ENCODE results near the gene JOSD1.

JOSD1 gene

GRCh38 chr22:38731703-38732161 is 31.0 kb upstream of the JOSD1 start:
- H3K4me1 ChIP-seq (ENCODE audit: control insufficient read depth, insufficient read depth, low read length): no peaks in the 10 kb centered on the region
- no peaks in the 10 kb centered on the region for H3K27me3 ChIP-seq (ENCODE audit: control insufficient read depth, insufficient read depth, low read length)
- H3K36me3 ChIP-seq (ENCODE audit: control insufficient read depth, insufficient read depth, low read length): peaks cover 92% of the 10 kb centered on the region
- no peak overlapping the region for H3K9ac ChIP-seq (ENCODE audit: low read length)
- H3K9me3 ChIP-seq (ENCODE audit: control insufficient read depth, insufficient read depth, low read depth, low read length): no peaks in the 10 kb centered on the region
- no peak overlapping the region for H3K27ac ChIP-seq (ENCODE audit: low read depth, low read length)
- H3K4me3 ChIP-seq (ENCODE audit: low read depth, low read length): no peak overlapping the region

GRCh38 chr22:38730411-38730871 is 29.7 kb upstream of the JOSD1 start:
- no peaks in the 10 kb centered on the region for H3K4me1 ChIP-seq (ENCODE audit: control insufficient read depth, insufficient read depth, low read length)
- no peak overlapping the region for H3K4me3 ChIP-seq (ENCODE audit: low read depth, low read length)
- no peaks in the 10 kb centered on the region for H3K27me3 ChIP-seq (ENCODE audit: control insufficient read depth, insufficient read depth, low read length)
- peaks cover 92% of the 10 kb centered on the region for H3K36me3 ChIP-seq (ENCODE audit: control insufficient read depth, insufficient read depth, low read length)
- H3K9me3 ChIP-seq (ENCODE audit: control insufficient read depth, insufficient read depth, low read depth, low read length): no peaks in the 10 kb centered on the region
- H3K9ac ChIP-seq (ENCODE audit: low read length): no peak overlapping the region
- H3K27ac ChIP-seq (ENCODE audit: low read depth, low read length): no peak overlapping the region

DNA sequence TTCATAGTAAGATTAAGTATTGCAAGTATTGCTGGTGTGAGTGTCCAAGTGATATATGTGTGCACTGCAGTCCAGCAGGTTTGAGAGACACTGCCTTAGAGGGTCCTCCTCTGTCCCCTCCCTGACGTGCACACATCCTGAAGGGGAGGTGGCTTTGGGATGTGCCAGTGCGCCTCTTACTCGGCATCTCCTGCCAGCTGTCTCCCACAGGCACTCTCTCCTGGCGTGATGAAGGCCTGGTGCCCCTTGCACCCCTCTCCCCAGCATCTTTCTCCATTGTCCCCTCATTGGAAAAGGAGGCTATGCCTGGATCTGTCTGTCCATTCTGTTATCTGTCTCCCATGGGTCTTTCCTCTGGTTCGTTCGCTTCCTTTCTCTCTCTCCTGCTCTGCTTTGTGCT is 29.2 kb upstream of the JOSD1 start:
- Histone ChIP-seq H3K4me1 (ENCODE audit: control insufficient read depth, insufficient read depth, low read length) (no peaks in the 10 kb centered on the region), H3K27ac (ENCODE audit: low read depth, low read length) (no peak overlapping the region), H3K9me3 (ENCODE audit: control insufficient read depth, insufficient read depth, low read depth, low read length) (no peaks in the 10 kb centered on the region), H3K36me3 (ENCODE audit: control insufficient read depth, insufficient read depth, low read length) (peaks cover 94% of the 10 kb centered on the region), H3K9ac (ENCODE audit: low read length) (no peak overlapping the region), H3K4me3 (ENCODE audit: low read depth, low read length) (no peak overlapping the region), H3K27me3 (ENCODE audit: control insufficient read depth, insufficient read depth, low read length) (no peaks in the 10 kb centered on the region)

DNA sequence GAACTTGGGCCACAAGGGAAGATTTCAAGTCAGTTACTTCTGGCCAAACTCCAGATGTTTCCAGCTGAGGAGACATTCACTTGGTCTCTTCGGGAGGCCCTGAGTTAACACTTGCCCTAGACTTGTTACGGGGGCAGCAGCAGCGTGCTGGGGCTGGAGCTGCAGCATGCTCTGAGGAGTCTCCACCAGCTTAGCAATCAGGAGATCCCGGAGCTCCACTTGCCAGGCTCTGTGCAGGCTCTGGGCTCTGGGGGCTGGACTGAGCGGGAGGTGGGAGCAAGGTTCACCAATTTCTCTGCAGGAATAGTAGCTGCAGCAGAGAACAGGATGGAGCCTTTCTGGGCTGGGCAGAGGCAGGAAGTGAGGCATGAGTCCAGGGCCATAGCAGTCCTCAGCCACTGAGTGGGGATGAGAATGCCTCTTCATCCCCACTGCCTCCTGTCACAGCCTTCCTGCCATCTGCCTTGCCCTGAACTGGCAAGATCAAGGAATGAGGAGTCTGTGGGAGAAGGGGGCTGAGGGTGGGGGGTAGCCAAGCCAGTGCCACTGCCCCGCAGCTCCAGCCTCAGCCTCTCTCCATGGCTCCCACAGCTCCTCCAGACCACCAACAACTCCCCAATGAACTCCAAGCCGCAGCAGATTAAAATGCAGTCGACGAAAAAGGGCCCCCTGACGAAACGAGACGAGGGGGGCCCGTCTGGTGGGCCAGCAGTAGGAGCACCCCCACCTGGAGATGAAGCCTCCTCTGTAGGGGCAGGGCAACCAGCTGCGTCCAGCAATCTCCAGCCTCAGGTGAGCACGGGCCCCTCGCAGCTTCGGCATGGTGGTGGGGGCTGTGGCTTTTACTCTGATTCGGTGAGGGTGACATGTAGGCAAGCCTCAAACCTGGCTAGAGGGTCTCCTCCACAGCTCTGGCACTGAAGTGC is 28.4 kb upstream of the JOSD1 start:
- Histone ChIP-seq H3K27ac (ENCODE audit: low read depth, low read length) (no peak overlapping the region), H3K36me3 (ENCODE audit: control insufficient read depth, insufficient read depth, low read length) (peaks cover 95% of the 10 kb centered on the region), H3K9ac (ENCODE audit: low read length) (no peak overlapping the region), H3K4me3 (ENCODE audit: low read depth, low read length) (no peak overlapping the region), H3K27me3 (ENCODE audit: control insufficient read depth, insufficient read depth, low read length) (no peaks in the 10 kb centered on the region), H3K4me1 (ENCODE audit: control insufficient read depth, insufficient read depth, low read length) (no peaks in the 10 kb centered on the region), H3K9me3 (ENCODE audit: control insufficient read depth, insufficient read depth, low read depth, low read length) (no peaks in the 10 kb centered on the region)

DNA sequence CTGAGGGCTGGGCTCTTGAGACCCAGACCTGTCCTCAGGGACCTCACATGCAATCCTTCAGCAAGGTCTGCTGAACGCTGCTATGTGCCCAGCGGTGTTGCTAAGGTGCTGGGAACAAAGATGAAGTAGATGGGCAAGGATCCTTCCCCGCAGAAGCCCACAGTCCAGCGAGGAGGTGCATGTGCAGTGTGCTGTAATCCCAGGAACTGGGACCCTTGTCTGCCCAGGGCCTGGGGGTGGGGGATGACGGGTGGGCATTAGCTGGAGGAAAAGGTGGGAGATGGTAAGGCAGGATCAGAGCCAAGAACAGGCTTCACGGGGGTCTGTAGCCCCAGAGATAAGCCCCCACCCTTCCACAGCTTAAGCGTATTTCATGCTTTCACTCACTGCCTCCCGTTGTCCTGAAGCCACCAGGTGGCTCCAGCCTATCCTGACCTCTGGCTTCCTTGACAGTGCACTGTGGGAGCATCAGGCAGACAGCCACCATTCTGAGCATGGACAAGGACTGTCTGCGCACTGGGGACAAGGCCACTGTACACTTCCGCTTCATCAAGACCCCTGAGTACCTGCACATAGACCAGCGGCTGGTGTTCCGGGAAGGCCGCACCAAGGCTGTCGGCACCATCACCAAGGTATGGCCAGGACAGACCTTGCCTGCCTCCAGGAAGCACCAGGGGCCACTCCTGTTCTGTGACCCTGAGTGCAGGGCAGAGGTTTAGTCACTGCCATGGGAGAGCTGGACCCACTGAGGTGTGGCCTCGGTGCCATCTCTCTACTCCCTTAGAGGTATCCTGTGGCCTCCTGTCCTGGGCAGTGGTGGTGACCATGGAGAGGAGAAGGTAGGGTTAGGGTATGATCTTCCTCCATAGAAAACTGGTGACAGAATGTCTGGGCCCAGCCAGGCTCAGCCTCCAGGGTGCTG is 27.0 kb upstream of the JOSD1 start:
- no peaks in the 10 kb centered on the region for H3K4me1 ChIP-seq (ENCODE audit: control insufficient read depth, insufficient read depth, low read length)
- H3K9ac ChIP-seq (ENCODE audit: low read length): no peak overlapping the region
- H3K27me3 ChIP-seq (ENCODE audit: control insufficient read depth, insufficient read depth, low read length): no peaks in the 10 kb centered on the region
- H3K4me3 ChIP-seq (ENCODE audit: low read depth, low read length): no peak overlapping the region
- peaks cover 96% of the 10 kb centered on the region for H3K36me3 ChIP-seq (ENCODE audit: control insufficient read depth, insufficient read depth, low read length)
- no peak overlapping the region for H3K27ac ChIP-seq (ENCODE audit: low read depth, low read length)
- H3K9me3 ChIP-seq (ENCODE audit: control insufficient read depth, insufficient read depth, low read depth, low read length): no peaks in the 10 kb centered on the region

GRCh38 chr22:38727123-38727522 is 26.4 kb upstream of the JOSD1 start:
- Histone ChIP-seq H3K4me3 (ENCODE audit: low read depth, low read length) (no peak overlapping the region), H3K27me3 (ENCODE audit: control insufficient read depth, insufficient read depth, low read length) (no peaks in the 10 kb centered on the region), H3K27ac (ENCODE audit: low read depth, low read length) (no peak overlapping the region), H3K36me3 (ENCODE audit: control insufficient read depth, insufficient read depth, low read length) (peaks cover 100% of the 10 kb centered on the region), H3K9ac (ENCODE audit: low read length) (no peak overlapping the region), H3K9me3 (ENCODE audit: control insufficient read depth, insufficient read depth, low read depth, low read length) (no peaks in the 10 kb centered on the region), H3K4me1 (ENCODE audit: control insufficient read depth, insufficient read depth, low read length) (no peaks in the 10 kb centered on the region)

DNA sequence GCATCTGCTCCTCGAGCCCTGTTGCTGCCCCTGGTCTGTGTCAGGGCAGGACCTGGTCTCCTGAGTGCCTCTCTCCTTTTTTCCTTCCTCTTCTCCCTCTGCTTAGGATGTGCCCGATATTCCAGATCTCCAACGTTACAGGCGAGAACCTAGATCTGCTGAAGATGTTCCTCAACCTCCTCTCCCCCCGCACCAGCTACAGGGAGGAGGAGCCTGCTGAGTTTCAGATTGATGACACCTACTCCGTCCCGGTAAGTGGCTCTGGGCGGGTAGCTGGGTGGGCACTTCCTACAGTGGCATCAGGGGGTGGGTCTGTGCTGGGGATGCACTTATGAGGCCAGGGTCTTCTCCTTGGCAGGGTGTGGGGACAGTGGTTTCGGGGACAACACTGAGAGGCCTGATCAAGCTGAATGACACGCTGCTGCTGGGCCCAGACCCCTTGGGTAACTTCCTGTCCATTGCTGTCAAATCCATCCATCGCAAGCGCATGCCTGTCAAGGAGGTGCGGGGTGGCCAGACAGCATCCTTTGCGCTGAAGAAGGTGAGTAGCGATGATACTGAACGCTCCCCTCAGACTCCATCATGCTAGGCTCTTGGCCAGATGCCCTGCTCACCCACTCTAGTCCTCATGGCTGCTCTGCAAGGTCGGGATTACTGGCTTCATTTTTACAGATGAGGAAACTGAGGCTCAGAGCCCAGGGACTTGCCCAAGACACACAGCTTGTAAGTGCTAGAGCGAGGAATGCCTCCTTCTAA is 25.3 kb upstream of the JOSD1 start:
- H3K27ac ChIP-seq (ENCODE audit: low read depth, low read length): no peak overlapping the region
- H3K9ac ChIP-seq (ENCODE audit: low read length): no peak overlapping the region

GRCh38 chr22:38724926-38725571 is 24.3 kb upstream of the JOSD1 start:
- Histone ChIP-seq H3K9ac (ENCODE audit: low read length) (no peak overlapping the region), H3K4me3 (ENCODE audit: low read depth, low read length) (no peak overlapping the region), H3K27me3 (ENCODE audit: control insufficient read depth, insufficient read depth, low read length) (no peaks in the 10 kb centered on the region), H3K36me3 (ENCODE audit: control insufficient read depth, insufficient read depth, low read length) (peaks cover 96% of the 10 kb centered on the region), H3K9me3 (ENCODE audit: control insufficient read depth, insufficient read depth, low read depth, low read length) (no peaks in the 10 kb centered on the region), H3K27ac (ENCODE audit: low read depth, low read length) (no peak overlapping the region), H3K4me1 (ENCODE audit: control insufficient read depth, insufficient read depth, low read length) (no peaks in the 10 kb centered on the region)

More for the DNA sequence above, 25.3 kb upstream of the JOSD1 start:
- Histone ChIP-seq H3K4me1 (ENCODE audit: control insufficient read depth, insufficient read depth, low read length) (no peaks in the 10 kb centered on the region), H3K9me3 (ENCODE audit: control insufficient read depth, insufficient read depth, low read depth, low read length) (no peaks in the 10 kb centered on the region), H3K4me3 (ENCODE audit: low read depth, low read length) (no peak overlapping the region), H3K27me3 (ENCODE audit: control insufficient read depth, insufficient read depth, low read length) (no peaks in the 10 kb centered on the region), H3K36me3 (ENCODE audit: control insufficient read depth, insufficient read depth, low read length) (peaks cover 99% of the 10 kb centered on the region)

DNA sequence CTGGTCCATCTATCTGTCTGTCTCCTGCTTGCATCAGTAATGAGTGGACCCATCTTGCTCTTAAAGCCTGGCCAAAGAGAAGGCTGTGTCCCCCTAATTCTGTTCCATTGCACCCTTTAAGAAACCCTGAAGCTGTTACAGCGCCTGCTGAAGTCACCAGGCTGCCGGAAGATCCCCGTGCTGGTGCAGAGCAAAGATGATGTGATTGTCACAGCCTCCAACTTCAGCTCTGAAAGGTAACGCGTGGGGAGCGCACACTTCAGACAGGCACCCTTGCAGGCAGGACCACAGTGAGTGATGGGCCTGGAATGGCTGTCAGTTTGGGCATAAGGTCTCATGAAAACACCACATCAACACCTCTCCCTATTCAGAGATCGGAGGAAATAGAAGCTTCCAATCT is 23.4 kb upstream of the JOSD1 start:
- no peaks in the 10 kb centered on the region for H3K27me3 ChIP-seq (ENCODE audit: control insufficient read depth, insufficient read depth, low read length)
- H3K9me3 ChIP-seq (ENCODE audit: control insufficient read depth, insufficient read depth, low read depth, low read length): no peaks in the 10 kb centered on the region
- H3K27ac ChIP-seq (ENCODE audit: low read depth, low read length): no peak overlapping the region
- no peaks in the 10 kb centered on the region for H3K4me1 ChIP-seq (ENCODE audit: control insufficient read depth, insufficient read depth, low read length)
- no peak overlapping the region for H3K9ac ChIP-seq (ENCODE audit: low read length)
- no peak overlapping the region for H3K4me3 ChIP-seq (ENCODE audit: low read depth, low read length)
- H3K36me3 ChIP-seq (ENCODE audit: control insufficient read depth, insufficient read depth, low read length): peaks cover 92% of the 10 kb centered on the region

- H3K27me3 ChIP-seq (ENCODE audit: control insufficient read depth, insufficient read depth, low read length): no peaks in the 10 kb centered on the region
- peaks cover 88% of the 10 kb centered on the region for H3K36me3 ChIP-seq (ENCODE audit: control insufficient read depth, insufficient read depth, low read length)
- H3K27ac ChIP-seq (ENCODE audit: low read depth, low read length): no peak overlapping the region
- peaks cover 11% of the 10 kb centered on the region; the same call in 1 of the 2 replicates for H3K4me1 ChIP-seq (ENCODE audit: control insufficient read depth, insufficient read depth, low read length)
- H3K9ac ChIP-seq (ENCODE audit: low read length): no peak overlapping the region
- no peak overlapping the region for H3K4me3 ChIP-seq (ENCODE audit: low read depth, low read length)
- H3K9me3 ChIP-seq (ENCODE audit: control insufficient read depth, insufficient read depth, low read depth, low read length): no peaks in the 10 kb centered on the region
Observed at GRCh38 chr22:38721551-38721950, 20.8 kb upstream of the JOSD1 start.
